SJCRH30 (cell line): ENCODE results near the gene SERF1B. TPM values are rescaled to one million over a fixed set of nuclear protein-coding genes. Genes with fewer than 3 reads are reported as not detected.

ENCODE experiments used
- total RNA-seq: library from RNA; depleted of rRNA; stranded (reverse); fragments of >200 nt; shearing (Covaris generic); gene quantifications from 2 replicates; pipeline ENCODE4 v1.2.3, GENCODE V29; 2014; rRNA removed

SERF1B gene
- total RNA-seq, 1 experiment from 2014 or later, result 94.6 TPM

Other genes starting within 250 kb of the SERF1B start
- 86.1 and 93.8 TPM in 2 replicates for gene SMN2, start 24.4 kb downstream of the SERF1B start, total RNA-seq